HepG2 (cell line): ENCODE results near the gene ALDH1A1. TPM values are rescaled to one million over a fixed set of nuclear protein-coding genes. Genes with fewer than 3 reads are reported as not detected.

ENCODE experiments used
- ATAC-seq: fragments of 200-7000 bp; cut with Tn5 transposase; 3 replicates; pipeline ENCODE4 v1.9.1; 2020; ENCODE audit warnings: mild to moderate bottlenecking, moderate library complexity
- BruUV-seq: library from RNA; stranded (reverse); fragments of 400-500 nt; replicated peaks from 2 replicates; lab custom pipeline; 2021; lab: Mats Ljungman, UMichigan
- CTCF ChIA-PET: fragments of 300-600 bp; formaldehyde crosslinking; extraction: SDS; loops from one replicate; lab custom pipeline; 2021; ENCODE audit warnings: low total read pairs, inconsistent platforms, low intra/inter-chr PET ratio; lab: Yijun Ruan, JAX
- POLR2A ChIA-PET: fragments of 350-600 bp; sonication (Branson Sonifier 250); formaldehyde crosslinking; loops from one replicate; lab custom pipeline; 2020; ENCODE audit warnings: antibody characterized with exemption, inconsistent platforms; lab: Yijun Ruan, JAX
- DNase-seq: peaks from one replicate; pipeline ENCODE4 v3.0.0-alpha.2; 2015; ENCODE audit warnings: low spot score
- FAIRE-seq: peaks from 3 replicates; lab custom pipeline; 2011; peaks lifted over from hg19 to GRCh38; lab: Jason Lieb, UNC
- H2AFZ ChIP-seq: one replicate; pipeline ENCODE4 v1.6.1; 2011; ENCODE audit warnings: low read length, inconsistent platforms
- H3K27ac ChIP-seq: fragments of 300-600 bp; 3 replicates; pipeline ENCODE4 v1.8.0; 2011; ENCODE audit warnings: mixed run types, mild to moderate bottlenecking, mixed read lengths, low read length, inconsistent platforms; ENCODE audit not compliant: insufficient read depth; ENCODE audit errors: extremely low read length
- H3K27me3 ChIP-seq, 2 experiments: fragments of 200-600 bp in 1 of 2; 2 replicates in 1 of 2; 3 replicates in 1 of 2; pipeline versions ENCODE4 v1.6.0 to v1.8.0; 2011; ENCODE audit warnings: low read length in 2 of 2, mild to moderate bottlenecking in 2 of 2, moderate library complexity in 2 of 2, inconsistent platforms in 1 of 2; ENCODE audit not compliant: insufficient read depth in 2 of 2, control insufficient read depth in 1 of 2
- H3K36me3 ChIP-seq, 2 experiments: fragments of 200-600 bp in 1 of 2; replicated peaks in 1 of 2; 2 replicates in 1 of 2; 3 replicates in 1 of 2; pipeline versions ENCODE4 v1.5.1 to v1.8.0; 2011; ENCODE audit warnings: low read length in 2 of 2, inconsistent platforms in 1 of 2; ENCODE audit not compliant: insufficient read depth in 2 of 2, control insufficient read depth in 1 of 2
- H3K4me1 ChIP-seq: 2 replicates; pipeline ENCODE4 v1.5.1; 2012; ENCODE audit warnings: low read length, inconsistent platforms; ENCODE audit not compliant: insufficient read depth
- H3K4me2 ChIP-seq: 2 replicates; pipeline ENCODE4 v1.6.0; 2011; ENCODE audit warnings: low read depth, low read length, inconsistent platforms
- H3K4me3 ChIP-seq, 3 experiments: fragments of 200-600 bp in 1 of 3; sonication (generic), shearing (Covaris generic) in 1 of 3; replicated peaks in 1 of 3; 2 replicates each; pipeline ENCODE4 v1.5.1; 2011 to 2016; ENCODE audit warnings: low read length in 3 of 3, inconsistent platforms in 2 of 3, low read depth in 2 of 3, mild to moderate bottlenecking in 2 of 3, control low read depth in 1 of 3, mixed read lengths in 1 of 3; ENCODE audit not compliant: insufficient read depth in 1 of 3
- H3K79me2 ChIP-seq: one replicate; pipeline ENCODE4 v1.6.1; 2011; ENCODE audit warnings: low read length, inconsistent platforms; ENCODE audit not compliant: insufficient read depth
- H3K9ac ChIP-seq: 2 replicates; pipeline ENCODE4 v1.6.0; 2011; ENCODE audit warnings: mild to moderate bottlenecking, low read depth, low read length, inconsistent platforms; ENCODE audit not compliant: insufficient read depth
- H3K9me3 ChIP-seq: 2 replicates; pipeline ENCODE4 v1.5.1; 2012; ENCODE audit warnings: mild to moderate bottlenecking, low read length
- H4K20me1 ChIP-seq: 2 replicates; pipeline ENCODE4 v1.6.0; 2011; ENCODE audit warnings: inconsistent platforms, mild to moderate bottlenecking, low read length, moderate library complexity; ENCODE audit not compliant: insufficient read depth
- FOXK2 ChIP-seq: fragments of 450-650 bp; IDR thresholded peaks from 2 replicates; pipeline ENCODE4 v1.6.1; 2016
- GZF1 ChIP-seq: sonication (generic); formaldehyde crosslinking; IDR thresholded peaks from 2 replicates; pipeline ENCODE4 v1.5.1; 2020; ENCODE audit warnings: mild to moderate bottlenecking, missing genetic modification reagents
- HOXA5 ChIP-seq: sonication (generic); formaldehyde crosslinking; IDR thresholded peaks from 2 replicates; pipeline ENCODE4 v1.4.0; 2020; ENCODE audit warnings: missing genetic modification reagents
- ISL2 ChIP-seq: sonication (generic); formaldehyde crosslinking; IDR thresholded peaks from 2 replicates; pipeline ENCODE4 v1.5.0; 2020; ENCODE audit warnings: missing genetic modification reagents
- NAIF1 ChIP-seq: sonication (generic); formaldehyde crosslinking; IDR thresholded peaks from 2 replicates; pipeline ENCODE4 v1.5.0; 2020; ENCODE audit warnings: mild to moderate bottlenecking, missing genetic modification reagents, borderline replicate concordance
- RERE ChIP-seq: IDR thresholded peaks from 2 replicates; pipeline ENCODE4 v1.6.1; 2016; ENCODE audit warnings: low read depth, missing genetic modification reagents, missing compliant biosample characterization
- TEAD2 ChIP-seq: sonication (generic); formaldehyde crosslinking; IDR thresholded peaks from 2 replicates; pipeline ENCODE4 v1.9.0; 2021; ENCODE audit warnings: missing genetic modification reagents
- ZNF10 ChIP-seq: sonication (generic); formaldehyde crosslinking; IDR thresholded peaks from 2 replicates; pipeline ENCODE4 v1.4.0; 2020; ENCODE audit warnings: mild to moderate bottlenecking, low read depth, missing genetic modification reagents, borderline replicate concordance
- ZNF160 ChIP-seq: sonication (generic); formaldehyde crosslinking; IDR thresholded peaks from 2 replicates; pipeline ENCODE4 v1.8.0; 2022; ENCODE audit warnings: mild to moderate bottlenecking, inconsistent platforms, missing genetic modification reagents
- ZNF552 ChIP-seq: sonication (generic); formaldehyde crosslinking; IDR thresholded peaks from 2 replicates; pipeline ENCODE4 v1.9.0; 2022; ENCODE audit warnings: missing genetic modification reagents, mild to moderate bottlenecking, borderline replicate concordance
- ZNF709 ChIP-seq: sonication (generic); formaldehyde crosslinking; IDR thresholded peaks from 2 replicates; pipeline ENCODE4 v1.5.0; 2020; ENCODE audit warnings: mild to moderate bottlenecking, missing genetic modification reagents
- WGBS: methylation state at CpG from one replicate; pipeline ENCODE4 v1.1.6; 2017; ENCODE audit warnings: low lambda C conversion rate; 5-methylcytosine and 5-hydroxymethylcytosine counted together
- in situ Hi-C: cut with HindIII; loops from 2 replicates; pipeline ENCODE4 v1.10.0; 2017; ENCODE audit warnings: low pct_unique_long_range_greater_than_20kb; ENCODE audit not compliant: extremely low pct_ligation_motif_present
- intact Hi-C: fragments of 100-400 bp; cut with micrococcal nuclease; formaldehyde crosslinking; loops from one replicate; pipeline ENCODE4 v1.10.0; 2022; ENCODE audit not compliant: unreplicated experiment
- polyA plus RNA-seq, 8 experiments: library from polyadenylated mRNA; depleted of rRNA in 3 of 8; stranded (reverse) in 7 of 8; unstranded in 1 of 8; fragments of >200 nt; fragmentation: Illumina TruSeq in 4 of 8; extraction: Trizol in 4 of 8; gene quantifications; 2 replicates each; pipeline versions ENCODE4 v1.2.1 to v1.2.3, GENCODE V29; 2011 to 2016; ENCODE audit warnings: low read depth in 4 of 8, missing spikeins in 1 of 8, mixed read lengths in 1 of 8; ENCODE audit not compliant: insufficient read depth in 1 of 8
- total RNA-seq, 5 experiments: library from RNA; depleted of rRNA; stranded (reverse); fragments of >200 nt; fragmentation: Illumina TruSeq; extraction: Trizol; gene quantifications; 2 replicates each; pipeline ENCODE4 v1.2.3, GENCODE V29; 2016; ENCODE audit warnings: low read depth in 1 of 5

ALDH1A1 gene
- total and polyA plus RNA-seq, 2 of the 13 experiments (the other 11 are each of a cell fraction or from before 2014, with no cell fraction given) = 88.2 to 439 TPM

GRCh38 chr9:72996114-72996513 is 43.3 kb upstream of the ALDH1A1 start:
- Histone ChIP-seq H3K79me2 (no peaks in the 10 kb centered on the region), H3K4me3 (no peak overlapping the region), H4K20me1 (no peaks in the 10 kb centered on the region), H3K9me3 (no peaks in the 10 kb centered on the region), H3K9ac (no peak overlapping the region), H3K4me1 (peaks cover 45% of the 10 kb centered on the region), H3K4me2 (no peak overlapping the region), H3K36me3 (no peaks in the 10 kb centered on the region), H3K27me3 (no peaks in the 10 kb centered on the region), H3K27ac (no peak overlapping the region), H2AFZ (no peak overlapping the region)
- over 99% methylated on average over 2 of the region's 2 CpGs for WGBS
- DNase-seq = no peak
- in situ Hi-C loops = loop anchor here (5.0 kb wide), 1 partner anchor 44 kb away; the partner anchor contains the start of gene ALDH1A1
- no peak for FAIRE-seq
- TF ChIP-seq ZNF709 (CRISPR knock-in tag) = no peak
- no peak for TF ChIP-seq GZF1
- no peak for TF ChIP-seq NAIF1 (CRISPR knock-in tag)
- intact Hi-C loops = loop anchor here (5.0 kb wide), 1 partner anchor 69 kb away; no protein-coding TSS in a partner anchor
- BruUV-seq = no TSS peak
- POLR2A ChIA-PET = interaction anchor here (3.0 kb wide), 1 partner anchor 12 kb away, joined by 22 read pairs; no protein-coding TSS in a partner anchor
- ATAC-seq = no peak
- CTCF ChIA-PET = no interaction called here

GRCh38 chr9:72995131-72996024 is 42.5 kb upstream of the ALDH1A1 start:
- DNase-seq (no peak), ATAC-seq (no peak), FAIRE-seq (no peak)
- H3K4me2 ChIP-seq = no peak overlapping the region
- no peaks in the 10 kb centered on the region for H3K36me3 ChIP-seq
- POLR2A ChIA-PET = interaction anchor here (1.0 kb wide), 1 partner anchor 12 kb away, joined by 3 read pairs; no protein-coding TSS in a partner anchor
- no peak overlapping the region for H2AFZ ChIP-seq
- no peaks in the 10 kb centered on the region for H4K20me1 ChIP-seq
- H3K27me3 ChIP-seq = no peaks in the 10 kb centered on the region
- CTCF ChIA-PET = no interaction called here
- intact Hi-C loops (loop anchor here (5.0 kb wide), 1 partner anchor 68 kb away; no protein-coding TSS in a partner anchor), in situ Hi-C loops (loop anchor here (5.0 kb wide), 1 partner anchor 43 kb away; the partner anchor contains the start of gene ALDH1A1)
- no peaks in the 10 kb centered on the region for H3K79me2 ChIP-seq
- no peak overlapping the region for H3K4me3 ChIP-seq
- no peak overlapping the region for H3K27ac ChIP-seq
- H3K4me1 ChIP-seq = peaks cover 51% of the 10 kb centered on the region
- no peaks in the 10 kb centered on the region for H3K9me3 ChIP-seq
- H3K9ac ChIP-seq = no peak overlapping the region
- no TSS peak for BruUV-seq
- 96% methylated on average over 5 of the region's 5 CpGs for WGBS
- TF ChIP-seq ISL2 (CRISPR knock-in tag) (no peak), ZNF552 (no peak), RERE (no peak), TEAD2 (CRISPR knock-in tag) (no peak), ZNF160 (CRISPR knock-in tag) (no peak), HOXA5 (no peak), FOXK2 (no peak), ZNF10 (CRISPR knock-in tag) (no peak)
